ENCODE data around the gene BICC1. TPM values are rescaled to one million over a fixed set of nuclear protein-coding genes. Genes with fewer than 3 reads are reported as not detected.

Gene BICC1
- total and polyA plus RNA-seq, 2 of the 8 experiments (the other 6 are each of a cell fraction or from before 2014, with no cell fraction given): 0.20 to 0.73 TPM

DNA sequence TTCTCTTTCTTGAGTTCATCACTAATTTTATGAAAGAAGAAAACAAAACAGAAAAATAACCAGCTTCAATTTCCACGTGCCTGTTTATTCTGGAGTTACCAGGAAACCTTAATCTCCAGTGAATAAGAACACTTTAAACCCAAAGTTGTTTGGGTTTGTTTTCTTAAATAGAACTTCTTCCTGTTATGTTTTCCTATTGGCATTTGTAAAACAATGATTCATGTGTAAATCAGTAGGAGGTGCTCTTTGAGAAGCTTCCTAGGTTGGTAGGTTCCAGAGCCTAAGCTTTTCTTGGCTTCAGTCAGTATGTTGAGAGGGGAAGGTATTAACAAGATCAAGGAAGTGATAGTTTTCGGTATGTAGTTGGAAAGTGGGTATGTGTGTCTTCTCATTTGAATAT, 119.0 kb downstream of the BICC1 start:
- Histone ChIP-seq H2BK20ac (ENCODE audit: low read length) (no peak overlapping the region), H2AFZ (ENCODE audit: low read length) (no peak overlapping the region), H3K18ac (ENCODE audit: extremely low read depth, low read length) (no peak overlapping the region), H2BK15ac (ENCODE audit: low read length) (no peak overlapping the region), H4K91ac (replicated peaks; ENCODE audit: insufficient read length, low read length) (no peak overlapping the region), H3K9me3 (ENCODE audit: insufficient read depth in 2 of 2, low read depth in 1 of 2, low read length in 1 of 2) (no peaks in the 10 kb centered on the region), H3K4me2 (ENCODE audit: insufficient read depth in 1 of 2, low read depth in 2 of 2, low read length in 2 of 2) (peak overlapping the region in 1 of 2 experiments; percentile 22; a peak in 1 of 4 replicates), H3K23me2 (ENCODE audit: low read depth, low read length) (no peaks in the 10 kb centered on the region; the same call in 1 of the 2 replicates), H3K79me2 (ENCODE audit: control insufficient read depth in 1 of 2, insufficient read depth in 2 of 2, low read length in 2 of 2) (no peaks in the 10 kb centered on the region), H2BK5ac (ENCODE audit: low read depth, low read length) (no peak overlapping the region), H3K27me3 (replicated peaks in 1 of 4; ENCODE audit: control insufficient read depth in 3 of 4, extremely low read depth in 1 of 4, insufficient read depth in 3 of 4, low read length in 3 of 4) (no peaks in the 10 kb centered on the region), H3K56ac (replicated peaks; ENCODE audit: insufficient read length, low read depth, low read length) (no peak overlapping the region), H3K36me3 (ENCODE audit: control insufficient read depth in 2 of 4, insufficient read depth in 4 of 4, low read length in 3 of 4) (no peaks in the 10 kb centered on the region), H4K5ac (ENCODE audit: insufficient read length, low read depth, low read length) (no peak overlapping the region), H3K4me3 (ENCODE audit: extremely low read depth in 1 of 4, insufficient read depth in 2 of 4, low read depth in 3 of 4, low read length in 4 of 4) (no peak overlapping the region), H3K27ac (ENCODE audit: low read depth, low read length) (no peak overlapping the region), H4K20me1 (replicated peaks in 1 of 2; ENCODE audit: control insufficient read depth in 1 of 2, insufficient read depth in 2 of 2, low read length in 2 of 2) (no peaks in the 10 kb centered on the region), H3K9ac (replicated peaks in 1 of 4; ENCODE audit: extremely low read depth in 1 of 4, low read depth in 3 of 4, low read length in 3 of 4) (no peak overlapping the region), H2BK120ac (replicated peaks; ENCODE audit: low read depth, low read length) (no peak overlapping the region), H3K79me1 (ENCODE audit: low read depth, low read length) (no peaks in the 10 kb centered on the region), H3K14ac (ENCODE audit: insufficient read length) (no peak overlapping the region), H3K4ac (replicated peaks; ENCODE audit: insufficient read length, low read depth, low read length) (no peak overlapping the region), H2AK5ac (ENCODE audit: low read depth, low read length) (no peak overlapping the region), H3K4me1 (replicated peaks in 1 of 4; ENCODE audit: control insufficient read depth in 3 of 4, insufficient read depth in 4 of 4, low read length in 3 of 4) (peaks cover 0 to 14% (median 7%) of the 10 kb centered on the region in 4 experiments; a peak in 6 of 7 replicates), H4K8ac (ENCODE audit: extremely low read depth, insufficient read depth, low read length) (no peak overlapping the region), H3K23ac (ENCODE audit: insufficient read length) (no peak overlapping the region), H2BK12ac (ENCODE audit: low read depth, low read length) (no peak overlapping the region)
- ChIA-PET POLR2A (ENCODE audit: partially characterized antibody) (no interaction called here), CTCF (ENCODE audit: partially characterized antibody) (interaction anchor here (1.0 to 1.4 kb wide), 3 partner anchors 45 to 144 kb away, joined by 3 to 4 read pairs (median 3); no protein-coding TSS in a partner anchor)
- DNase-seq (ENCODE audit: low read depth in 1 of 2, low spot score in 2 of 2) (no peak), FAIRE-seq (peak; percentile 65)
- WGBS, 2 experiments (ENCODE audit: extremely low coverage in 1 of 2, insufficient coverage in 1 of 2, insufficient read length in 1 of 2, insufficient replicate concordance in 2 of 2, low coverage in 1 of 2, low lambda C conversion rate in 2 of 2, missing lambda C conversion rate in 1 of 2): 26% methylated on average over 2 of the region's 2 CpGs; no CpG with 5 or more reads in 1 of the 2 experiments
